ENCODE data around the gene KLHDC1.
"Not testable (repeated sequence)": the region's sequence is repeated elsewhere in the genome, so short reads cannot be mapped to it uniquely, and the experiment has no call there.

KLHDC1 gene

GRCh38 chr14:49769171-49769570 is 76.3 kb downstream of the KLHDC1 start:
- TF ChIP-seq ISL1 (CRISPR knock-in tag; IDR thresholded peaks at IDR 0.05) (no peak), TOX (CRISPR knock-in tag; IDR thresholded peaks at IDR 0.05; ENCODE audit: borderline replicate concordance) (no peak), CSRNP3 (CRISPR knock-in tag; IDR thresholded peaks at IDR 0.05) (no peak), ESRRG (CRISPR knock-in tag; IDR thresholded peaks at IDR 0.05) (no peak), PPARA (CRISPR knock-in tag; IDR thresholded peaks at IDR 0.05; ENCODE audit: borderline replicate concordance) (no peak), ZFP30 (CRISPR knock-in tag; IDR thresholded peaks at IDR 0.05) (no peak), ZNF8 (CRISPR knock-in tag; IDR thresholded peaks at IDR 0.05) (no peak), CSDC2 (CRISPR knock-in tag; IDR thresholded peaks at IDR 0.05) (no peak), ZC3H10 (CRISPR knock-in tag; IDR thresholded peaks at IDR 0.05) (no peak), ARNTL (CRISPR knock-in tag; IDR thresholded peaks at IDR 0.05; ENCODE audit: borderline replicate concordance, low read depth) (no peak)

DNA sequence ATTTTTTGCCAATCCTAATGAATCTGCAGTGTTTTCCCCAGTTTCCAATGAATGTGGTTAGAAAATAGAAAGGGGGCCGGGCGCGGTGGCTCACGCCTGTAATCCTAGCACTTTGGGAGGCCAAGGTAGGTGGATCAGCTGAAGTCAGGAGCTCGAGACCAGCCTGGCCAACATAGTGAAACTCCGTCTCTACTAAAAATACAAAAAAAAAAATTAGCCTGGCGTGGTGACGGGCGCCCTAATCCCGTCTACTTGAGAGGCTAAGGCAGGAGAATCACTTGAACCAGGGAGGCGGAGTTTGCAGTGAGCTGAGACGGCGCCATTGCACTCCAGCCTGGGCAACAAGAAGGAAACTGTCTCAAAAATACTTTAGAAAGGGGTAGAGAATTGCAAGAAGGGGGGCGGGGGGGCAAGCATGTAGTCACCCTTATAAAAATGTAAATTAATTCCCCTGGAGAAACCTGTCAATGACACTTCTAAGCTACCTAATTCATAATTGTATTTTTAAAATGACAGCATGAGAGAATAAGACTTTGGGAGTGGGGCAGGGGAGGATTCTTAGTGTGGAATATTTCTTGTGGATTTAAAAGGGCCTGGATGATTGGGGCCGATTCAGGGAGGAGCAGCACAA is 76.8 kb downstream of the KLHDC1 start:
- TF ChIP-seq TCF4 (CRISPR knock-in tag; IDR thresholded peaks at IDR 0.05; ENCODE audit: borderline replicate concordance) (no peak), GLIS3 (CRISPR knock-in tag; IDR thresholded peaks at IDR 0.05) (no peak), SNAI2 (CRISPR knock-in tag; IDR thresholded peaks at IDR 0.05) (no peak)
- TF ChIP-seq, protein P1, sequence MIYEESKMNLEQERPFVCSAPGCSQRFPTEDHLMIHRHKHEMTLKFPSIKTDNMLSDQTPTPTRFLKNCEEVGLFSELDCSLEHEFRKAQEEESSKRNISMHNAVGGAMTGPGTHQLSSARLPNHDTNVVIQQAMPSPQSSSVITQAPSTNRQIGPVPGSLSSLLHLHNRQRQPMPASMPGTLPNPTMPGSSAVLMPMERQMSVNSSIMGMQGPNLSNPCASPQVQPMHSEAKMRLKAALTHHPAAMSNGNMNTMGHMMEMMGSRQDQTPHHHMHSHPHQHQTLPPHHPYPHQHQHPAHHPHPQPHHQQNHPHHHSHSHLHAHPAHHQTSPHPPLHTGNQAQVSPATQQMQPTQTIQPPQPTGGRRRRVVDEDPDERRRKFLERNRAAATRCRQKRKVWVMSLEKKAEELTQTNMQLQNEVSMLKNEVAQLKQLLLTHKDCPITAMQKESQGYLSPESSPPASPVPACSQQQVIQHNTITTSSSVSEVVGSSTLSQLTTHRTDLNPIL (CRISPR knock-in tag; IDR thresholded peaks at IDR 0.05; ENCODE audit: low read depth), result no peak
- TF ChIP-seq, protein P2, sequence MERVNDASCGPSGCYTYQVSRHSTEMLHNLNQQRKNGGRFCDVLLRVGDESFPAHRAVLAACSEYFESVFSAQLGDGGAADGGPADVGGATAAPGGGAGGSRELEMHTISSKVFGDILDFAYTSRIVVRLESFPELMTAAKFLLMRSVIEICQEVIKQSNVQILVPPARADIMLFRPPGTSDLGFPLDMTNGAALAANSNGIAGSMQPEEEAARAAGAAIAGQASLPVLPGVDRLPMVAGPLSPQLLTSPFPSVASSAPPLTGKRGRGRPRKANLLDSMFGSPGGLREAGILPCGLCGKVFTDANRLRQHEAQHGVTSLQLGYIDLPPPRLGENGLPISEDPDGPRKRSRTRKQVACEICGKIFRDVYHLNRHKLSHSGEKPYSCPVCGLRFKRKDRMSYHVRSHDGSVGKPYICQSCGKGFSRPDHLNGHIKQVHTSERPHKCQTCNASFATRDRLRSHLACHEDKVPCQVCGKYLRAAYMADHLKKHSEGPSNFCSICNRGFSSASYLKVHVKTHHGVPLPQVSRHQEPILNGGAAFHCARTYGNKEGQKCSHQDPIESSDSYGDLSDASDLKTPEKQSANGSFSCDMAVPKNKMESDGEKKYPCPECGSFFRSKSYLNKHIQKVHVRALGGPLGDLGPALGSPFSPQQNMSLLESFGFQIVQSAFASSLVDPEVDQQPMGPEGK (CRISPR knock-in tag; IDR thresholded peaks at IDR 0.05; ENCODE audit: borderline replicate concordance), result no peak
- ATAC-seq, result no peak

More at GRCh38 chr14:49769171-49769570, 76.3 kb downstream of the KLHDC1 start:
- ATAC-seq, result no peak; the same call in 1 of the 3 replicates

GRCh38 chr14:49770212-49770817 is 77.4 kb downstream of the KLHDC1 start:
- no peak for ATAC-seq
- TF ChIP-seq BACH2 (CRISPR knock-in tag; IDR thresholded peaks at IDR 0.05; ENCODE audit: borderline replicate concordance), result no peak
- no peak for TF ChIP-seq ZFP3 (CRISPR knock-in tag; IDR thresholded peaks at IDR 0.05)
- TF ChIP-seq SNAI2 (CRISPR knock-in tag; IDR thresholded peaks at IDR 0.05), result no peak
- no peak for TF ChIP-seq CSRNP3 (CRISPR knock-in tag; IDR thresholded peaks at IDR 0.05)
- TF ChIP-seq ZNF565 (CRISPR knock-in tag; conservative IDR thresholded peaks at IDR 0.05; ENCODE audit: low read depth), result no peak
- TF ChIP-seq GLIS3 (CRISPR knock-in tag; IDR thresholded peaks at IDR 0.05), result no peak
- TF ChIP-seq ISL1 (CRISPR knock-in tag; IDR thresholded peaks at IDR 0.05), result no peak
- TF ChIP-seq CSDC2 (CRISPR knock-in tag; IDR thresholded peaks at IDR 0.05), result no peak
- no peak for TF ChIP-seq ZC3H10 (CRISPR knock-in tag; IDR thresholded peaks at IDR 0.05)
- TF ChIP-seq, protein P2 (CRISPR knock-in tag; IDR thresholded peaks at IDR 0.05; ENCODE audit: borderline replicate concordance), result no peak
- TF ChIP-seq TOX (CRISPR knock-in tag; IDR thresholded peaks at IDR 0.05; ENCODE audit: borderline replicate concordance), result no peak

- ATAC-seq, result not testable (repeated sequence)
Measured at GRCh38 chr14:49771691-49772090, 78.8 kb downstream of the KLHDC1 start.
